HG03066 (cell line): Measurements from ENCODE around the gene PIK3AP1.
"Not testable (repeated sequence)": the region's sequence is repeated elsewhere in the genome, so short reads cannot be mapped to it uniquely, and the experiment has no call there.

Source experiments
- ATAC-seq: cut with Tn5 transposase; IDR thresholded peaks from one replicate; pipeline ENCODE4 v1.9.1; 2021; ENCODE audit warnings: low read depth; ENCODE audit not compliant: unreplicated experiment

Gene PIK3AP1

DNA sequence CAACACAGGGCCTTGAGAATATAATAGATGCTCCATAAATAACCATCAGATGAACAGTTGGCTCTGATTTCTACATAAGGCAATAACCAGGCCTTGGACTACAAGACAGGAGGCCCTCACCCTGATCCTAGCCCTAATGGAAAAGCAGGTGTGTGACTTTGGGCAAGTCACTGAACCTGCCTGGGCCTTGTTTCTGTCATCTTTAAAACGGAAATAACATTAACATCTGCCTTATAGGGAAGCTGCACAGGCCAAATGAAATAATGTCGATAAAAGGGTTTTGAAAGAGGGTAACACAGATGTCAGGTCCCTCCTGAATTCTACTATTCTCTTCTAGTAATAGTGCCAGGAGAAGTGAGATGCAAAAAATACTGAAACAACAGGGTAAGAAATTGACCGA, 20.7 kb downstream of the PIK3AP1 start:
- ATAC-seq, result no peak

DNA sequence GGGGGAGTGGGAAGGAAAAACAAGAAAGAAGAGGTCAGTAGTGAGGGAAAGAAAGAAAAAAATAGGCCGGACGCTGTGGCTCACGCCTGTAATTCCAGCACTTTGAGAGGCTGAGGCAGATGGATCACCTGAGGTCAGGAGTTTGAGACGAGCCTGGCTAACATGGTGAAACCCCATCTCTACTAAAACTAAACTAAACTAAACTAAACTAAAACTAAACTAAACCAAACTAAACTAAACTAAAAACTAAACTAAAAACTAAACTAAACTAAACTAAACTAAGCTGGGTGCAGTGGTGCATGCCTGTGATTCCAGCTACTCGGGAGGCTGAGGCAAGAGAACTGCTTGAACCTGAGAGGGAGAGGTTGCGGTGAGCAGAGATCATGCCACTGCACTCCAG, 22.0 kb downstream of the PIK3AP1 start:
- ATAC-seq, result not testable (repeated sequence)

DNA sequence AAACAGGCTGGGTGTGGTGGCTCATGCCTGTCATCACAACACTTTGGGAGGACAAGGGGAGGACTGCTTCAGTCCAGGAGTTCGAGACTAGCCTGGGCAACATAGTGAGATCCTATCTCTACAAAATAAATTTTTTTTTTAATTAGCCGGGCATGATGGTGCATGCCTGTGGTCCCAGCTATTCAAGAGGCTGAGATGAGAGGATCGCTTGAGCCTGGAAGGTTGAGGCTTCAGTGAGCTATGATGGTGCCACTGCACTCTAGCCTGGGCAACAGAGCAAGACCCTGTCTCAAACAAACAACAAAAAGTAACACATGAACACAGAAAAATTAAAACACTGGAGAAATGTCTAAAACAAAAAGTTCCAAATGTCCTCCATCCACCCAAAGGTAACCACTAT, 22.9 kb downstream of the PIK3AP1 start:
- ATAC-seq, result no peak

DNA sequence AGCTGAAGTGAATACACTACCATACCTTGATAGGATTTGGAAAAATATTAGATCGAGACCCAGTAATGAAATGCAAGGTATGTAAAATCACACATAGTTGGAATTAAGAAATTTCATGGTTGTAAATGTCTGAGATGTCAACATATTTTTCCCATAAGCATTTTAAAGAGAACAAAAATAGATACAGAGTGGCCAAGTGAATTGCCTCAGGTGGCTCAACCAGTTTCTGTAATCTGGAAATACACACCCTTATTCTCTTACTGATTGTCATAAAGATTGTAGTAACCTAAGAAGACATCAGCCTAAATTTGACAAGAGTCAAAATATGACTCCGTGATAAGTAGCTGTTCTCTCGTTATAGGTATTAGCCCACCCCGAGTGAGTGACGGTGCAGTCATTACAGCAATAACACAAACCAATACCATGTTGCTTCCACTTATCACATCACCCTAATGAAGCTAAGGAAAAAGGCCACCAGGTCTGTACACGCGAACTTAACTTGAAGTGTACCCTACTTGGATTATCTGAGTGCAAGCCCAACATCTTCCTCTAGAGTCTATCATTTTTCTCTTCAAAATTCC, 23.4 kb downstream of the PIK3AP1 start:
- ATAC-seq, result no peak

DNA sequence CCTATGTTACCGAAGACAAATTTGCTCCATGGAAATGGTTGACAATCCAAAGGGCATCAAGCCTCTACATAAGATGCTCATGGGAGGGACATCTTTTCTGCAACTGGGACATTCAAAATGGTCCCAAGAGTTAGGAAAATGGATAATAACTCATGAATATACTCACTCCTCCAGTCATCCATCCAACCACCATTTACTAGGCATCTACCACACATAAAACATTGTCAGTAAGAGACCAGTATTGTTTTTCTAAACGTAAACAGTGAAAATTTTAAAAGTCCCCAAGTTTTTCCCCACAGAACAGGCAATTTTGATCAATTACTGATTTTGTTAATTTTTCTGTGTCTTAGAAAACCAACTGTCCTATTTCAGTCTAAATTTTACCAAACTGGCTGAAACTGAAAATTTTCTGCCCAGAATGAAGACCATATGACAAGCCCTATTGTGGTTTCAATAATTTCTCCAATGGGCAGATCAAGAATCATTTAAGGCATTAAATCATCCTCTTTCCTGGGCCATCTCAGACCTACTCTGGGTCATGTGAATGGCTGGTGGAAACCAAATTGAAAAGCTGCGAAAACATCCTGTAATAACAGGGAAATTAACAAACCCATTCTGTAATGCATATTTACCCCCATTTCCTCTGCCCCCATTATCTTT, 24.2 kb downstream of the PIK3AP1 start:
- ATAC-seq, result no peak

DNA sequence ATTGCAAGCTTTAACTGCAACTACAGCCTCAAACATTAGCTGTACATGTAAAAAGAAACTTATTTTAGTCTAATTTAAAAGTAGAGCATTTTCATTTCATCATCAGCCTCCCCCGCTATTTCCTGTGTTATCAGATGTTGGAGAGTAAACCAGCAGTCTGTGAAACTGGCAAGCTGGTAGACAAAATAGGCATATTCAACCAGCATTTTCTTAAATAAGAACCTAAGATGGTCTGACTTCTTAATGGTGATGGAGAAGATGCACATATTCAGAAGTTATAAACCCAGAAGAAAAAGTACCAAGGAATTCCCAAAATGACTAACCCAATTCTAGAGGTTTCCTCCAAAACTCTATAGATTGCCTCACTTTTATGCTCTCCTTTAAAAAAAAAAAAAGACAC, 24.9 kb downstream of the PIK3AP1 start:
- ATAC-seq, result no peak

DNA sequence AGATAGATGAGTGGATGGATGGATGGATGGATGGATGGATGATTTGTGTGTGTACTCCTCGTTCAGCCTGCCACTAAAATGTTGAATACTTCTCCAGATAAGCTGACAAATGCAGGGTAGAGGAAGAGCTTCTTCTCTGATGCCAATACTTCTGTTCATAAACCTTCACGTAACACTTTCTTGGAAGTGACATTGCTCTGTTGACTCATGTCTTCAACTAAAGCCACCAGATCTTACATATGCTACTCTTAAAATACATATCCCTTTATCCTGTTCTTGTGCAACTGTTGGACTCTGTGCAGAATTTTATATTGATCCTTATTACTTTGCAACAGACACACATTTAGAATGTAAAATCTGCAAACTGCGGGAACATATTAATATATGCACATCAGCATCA, 26.9 kb downstream of the PIK3AP1 start:
- ATAC-seq, result no peak

DNA sequence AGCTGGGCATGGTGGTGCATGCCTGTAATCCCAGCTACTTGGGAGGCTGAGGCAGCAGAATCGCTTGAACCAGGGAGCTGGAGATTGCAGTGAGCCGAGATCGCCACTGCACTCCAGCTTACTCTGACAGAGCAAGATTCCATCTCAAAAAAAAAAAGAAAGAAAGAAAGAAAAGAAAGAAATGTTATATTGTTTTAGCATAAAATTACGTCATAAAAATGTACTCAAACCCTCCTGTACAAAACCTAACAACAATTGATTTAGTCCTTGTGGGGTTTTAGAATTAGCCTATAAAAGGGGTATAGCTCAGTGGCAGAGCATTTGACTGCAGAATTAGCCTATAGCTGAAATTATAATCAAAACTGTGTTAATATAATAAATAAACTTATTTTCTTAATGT, 27.9 kb downstream of the PIK3AP1 start:
- no peak for ATAC-seq

DNA sequence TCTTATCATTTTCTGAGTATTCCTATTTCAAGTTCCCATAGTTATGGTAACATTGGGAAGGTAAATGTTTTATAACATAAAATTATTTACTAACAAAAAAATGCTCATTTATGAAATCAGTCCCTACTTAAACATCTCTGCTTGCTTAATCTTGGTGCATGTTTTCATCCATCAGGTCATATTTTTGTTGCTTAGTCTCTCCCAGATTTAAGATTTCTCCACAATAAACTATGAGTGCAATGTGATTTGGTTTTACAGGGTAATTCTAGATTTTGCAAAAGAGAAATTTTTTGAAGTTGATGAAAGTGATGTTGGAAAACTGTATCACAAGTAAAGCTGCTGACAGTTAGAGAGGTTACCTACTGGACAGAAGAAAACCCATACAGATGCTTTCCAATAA, 28.6 kb downstream of the PIK3AP1 start:
- ATAC-seq, result no peak

DNA sequence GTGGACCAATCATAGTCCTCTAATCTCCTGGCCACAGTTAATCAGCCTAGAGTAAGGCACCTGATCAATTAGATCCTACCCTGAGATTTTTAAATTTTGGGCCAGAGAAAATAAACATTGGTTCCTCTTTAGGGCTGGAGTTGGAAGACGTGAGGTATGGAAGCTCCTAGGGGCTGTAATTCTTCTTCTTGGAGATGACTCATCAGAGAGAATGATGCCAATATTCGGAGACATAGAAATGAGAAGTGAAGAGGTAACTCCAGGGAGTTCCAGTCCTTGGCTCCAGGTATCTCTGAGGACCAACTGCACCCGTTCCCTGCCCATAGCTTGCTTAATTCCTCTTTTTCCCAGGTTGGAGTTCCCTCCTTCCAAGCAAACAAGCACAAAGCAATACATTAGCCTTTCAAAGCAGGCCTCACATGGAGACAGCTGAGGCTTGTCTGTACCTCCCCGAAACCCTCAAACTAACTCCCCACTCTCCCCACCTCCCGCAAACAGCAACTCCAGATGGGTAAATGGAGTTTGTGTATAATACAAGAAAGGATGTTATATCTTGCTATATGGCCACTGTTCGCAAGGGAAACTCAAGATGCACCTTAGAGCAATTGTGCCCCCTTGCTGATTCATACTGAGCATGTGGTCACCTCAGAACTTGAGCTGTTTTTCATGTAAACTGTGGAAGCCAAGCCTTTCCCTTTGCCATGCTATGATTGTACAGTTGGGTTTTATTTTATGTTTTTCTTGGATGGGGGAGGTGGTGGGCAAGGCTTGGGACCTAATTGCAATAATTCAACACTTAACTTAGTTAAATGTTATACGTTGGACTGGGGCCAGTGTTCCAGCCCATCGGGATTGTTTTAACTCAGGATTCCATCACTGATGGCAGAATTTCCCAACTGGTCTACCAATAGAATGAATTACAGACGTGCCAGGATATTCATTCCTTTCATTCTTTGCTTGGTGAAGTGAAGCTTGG, 29.3 kb downstream of the PIK3AP1 start:
- ATAC-seq, result no peak

DNA sequence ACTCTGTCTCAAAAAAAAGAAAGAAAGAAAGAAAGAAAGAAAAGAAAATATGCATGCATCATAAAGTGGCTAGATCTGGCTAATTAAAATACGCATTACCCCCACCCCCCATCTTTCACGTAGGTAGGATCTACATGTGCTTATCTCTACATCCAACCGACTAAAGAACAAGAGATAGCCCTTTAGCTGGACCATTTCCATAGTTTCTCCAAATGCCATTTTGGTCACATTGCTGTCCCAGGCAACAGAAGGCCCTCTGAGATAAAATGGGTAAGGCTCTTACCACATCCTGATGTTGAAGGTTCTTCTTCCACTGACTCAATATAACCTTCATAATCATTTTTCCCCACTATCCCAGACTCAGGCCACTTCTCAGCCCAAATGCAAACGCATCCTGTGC, 31.5 kb downstream of the PIK3AP1 start:
- no peak for ATAC-seq

DNA sequence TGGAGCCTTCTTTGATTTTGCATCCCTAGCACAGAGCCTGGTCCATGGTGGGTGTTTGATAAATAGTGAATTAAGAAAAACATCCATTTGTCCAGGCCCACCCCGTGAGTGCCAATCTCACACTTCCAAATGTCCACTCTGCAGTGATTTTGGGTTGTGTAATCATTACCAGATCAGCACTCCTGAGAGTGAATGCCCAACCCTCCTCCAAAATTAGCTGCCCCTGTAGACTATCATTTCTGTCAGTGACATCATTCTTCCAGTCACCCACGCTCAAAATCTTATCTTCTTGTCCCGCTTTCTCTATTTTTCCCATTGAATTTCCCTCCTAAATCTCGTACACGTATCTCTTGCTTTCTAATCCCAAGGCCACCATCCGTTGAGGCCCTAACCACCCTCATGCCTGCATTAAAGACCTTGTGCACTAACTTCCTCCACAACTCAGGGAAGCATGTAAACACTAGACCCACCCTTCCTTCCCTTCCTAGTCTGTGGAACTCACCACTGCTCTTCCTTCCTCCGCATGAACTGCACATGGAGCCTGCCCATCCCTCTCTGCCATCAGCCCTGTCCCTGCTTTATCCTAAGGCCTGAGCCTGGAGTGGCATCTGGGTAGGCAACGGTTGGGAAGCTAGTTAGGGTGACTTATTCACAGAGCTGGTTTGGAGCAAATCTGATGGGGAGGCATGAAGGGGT, 32.8 kb downstream of the PIK3AP1 start:
- no peak for ATAC-seq

DNA sequence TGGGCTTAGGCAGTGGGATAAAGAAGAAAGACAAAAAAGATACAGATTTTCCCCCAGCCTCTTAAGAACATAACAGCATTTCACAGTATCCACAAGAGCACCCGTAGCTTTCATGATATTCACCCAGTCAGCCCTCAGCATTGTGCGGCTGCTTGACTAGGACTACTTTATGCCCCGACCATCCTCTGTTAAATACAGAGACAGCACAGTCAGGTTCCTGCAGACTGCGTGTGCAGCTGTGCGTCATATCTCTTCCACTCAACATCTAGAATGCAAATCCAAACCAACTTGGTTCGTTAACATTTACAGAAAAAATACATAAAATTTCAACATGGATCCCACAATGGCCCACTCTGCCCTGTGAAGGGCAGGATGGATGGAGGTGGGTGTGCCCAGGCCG, 33.8 kb downstream of the PIK3AP1 start:
- ATAC-seq, result no peak

DNA sequence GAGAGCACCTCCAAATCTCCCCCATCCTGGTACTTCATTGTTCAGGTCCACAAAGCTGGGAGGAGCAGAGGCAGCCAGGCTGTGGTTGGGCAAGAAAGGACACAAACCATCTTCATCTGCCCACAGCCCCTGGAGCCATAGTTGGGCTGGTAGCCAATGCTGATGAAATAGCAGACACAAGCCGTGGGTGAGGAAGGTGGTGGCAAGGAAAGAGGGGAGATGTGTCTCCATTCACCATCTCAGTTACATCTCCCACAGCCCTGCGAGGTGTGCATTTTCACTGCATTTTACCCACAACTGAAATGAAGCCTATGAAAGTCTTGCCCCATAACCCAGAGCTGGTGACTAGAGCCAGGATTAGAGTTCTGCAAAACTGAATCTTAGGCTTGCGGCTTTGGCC, 35.0 kb downstream of the PIK3AP1 start:
- no peak for ATAC-seq

DNA sequence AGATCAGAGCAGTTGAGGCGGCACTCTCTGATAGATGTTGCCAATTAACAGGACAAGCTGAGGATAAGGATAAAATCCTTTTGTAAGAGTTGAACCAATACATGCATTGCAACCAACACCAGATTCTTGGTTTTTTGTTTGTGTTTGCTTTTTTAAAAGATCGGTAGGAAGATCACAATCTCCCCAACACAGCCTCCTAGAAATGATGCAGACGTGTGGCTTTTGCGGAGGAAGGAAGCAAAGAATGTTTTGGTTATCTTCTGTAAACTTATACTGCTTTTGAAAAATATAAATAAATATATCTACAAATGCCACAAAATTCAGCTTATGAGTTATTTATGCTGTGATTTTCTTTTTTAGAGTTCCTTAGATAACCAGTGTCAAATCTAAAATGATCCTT, 35.5 kb downstream of the PIK3AP1 start:
- ATAC-seq, result no peak

DNA sequence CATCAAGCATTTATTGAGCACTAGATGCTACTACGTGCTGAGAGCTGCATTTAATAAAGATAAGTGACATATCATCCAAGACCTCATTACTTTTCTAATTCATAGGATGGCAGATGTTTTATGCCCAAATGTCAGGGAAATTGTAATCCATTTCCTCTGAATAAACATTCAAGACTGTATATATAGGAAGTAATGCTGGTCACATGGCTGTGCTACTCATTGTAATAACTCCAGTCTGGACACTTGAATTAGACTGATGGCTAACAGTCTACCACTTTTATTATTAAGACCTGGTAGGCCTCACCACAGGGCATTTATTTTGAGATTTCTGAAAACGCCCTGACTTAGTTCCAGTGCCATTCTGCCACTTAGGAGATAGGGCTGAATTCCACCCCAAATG, 36.6 kb downstream of the PIK3AP1 start:
- no peak for ATAC-seq

DNA sequence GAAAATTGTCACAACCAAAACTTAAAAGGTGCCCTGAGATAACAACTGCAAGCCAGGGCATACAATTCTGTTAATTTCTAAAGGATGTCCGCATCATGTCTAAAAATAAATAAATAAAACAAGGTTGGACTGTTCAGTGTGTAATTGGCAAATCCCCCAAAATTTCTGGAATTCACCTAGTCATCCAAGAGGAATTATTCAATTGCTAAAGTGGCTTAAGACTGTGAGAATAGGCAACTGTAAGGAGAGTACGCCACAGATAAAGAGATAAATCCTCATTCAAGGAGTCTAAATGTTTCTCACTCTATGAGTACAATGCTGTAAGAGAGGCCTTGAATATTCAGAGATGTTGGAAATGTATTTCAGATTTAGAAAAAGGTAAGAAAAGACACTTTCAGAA, 37.2 kb downstream of the PIK3AP1 start:
- ATAC-seq, result no peak

DNA sequence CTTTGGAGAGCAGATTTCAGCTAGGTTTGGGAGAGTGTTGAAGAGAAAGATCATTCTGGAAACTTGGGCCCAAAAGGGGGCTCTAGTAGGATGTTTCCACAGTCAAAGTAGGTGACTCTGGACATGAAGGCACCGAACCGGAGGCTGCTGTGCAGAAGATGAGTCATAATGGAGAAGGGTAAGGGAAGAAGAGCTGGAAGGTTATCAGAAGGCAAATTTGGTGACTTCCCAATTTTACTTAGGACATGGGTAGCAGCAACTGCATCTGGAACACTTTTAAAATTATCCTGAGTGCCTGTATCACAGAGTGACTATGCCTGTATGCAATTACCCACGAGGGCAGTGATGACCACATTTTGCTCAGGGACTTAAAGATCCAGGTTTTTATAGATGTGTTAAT, 38.8 kb downstream of the PIK3AP1 start:
- ATAC-seq, result no peak

DNA sequence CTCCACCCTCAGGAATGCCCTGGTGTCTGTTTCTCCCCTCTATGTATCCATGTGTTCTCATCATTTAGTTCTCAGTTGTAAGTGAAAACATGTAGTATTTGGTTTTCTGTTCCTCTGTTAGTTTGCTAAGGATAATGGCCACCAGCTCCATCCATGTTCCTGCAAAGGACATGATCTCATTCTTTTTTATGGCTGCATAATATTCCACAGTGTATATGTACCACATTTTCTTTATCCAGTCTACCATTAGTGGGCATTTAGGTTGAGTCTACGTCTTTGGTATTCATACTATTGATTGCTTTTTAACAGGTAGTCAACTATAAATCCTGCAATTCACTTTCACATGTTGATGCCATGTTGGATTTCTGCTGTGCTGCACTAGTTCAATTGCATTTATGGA, 39.9 kb downstream of the PIK3AP1 start:
- not testable (repeated sequence) for ATAC-seq

DNA sequence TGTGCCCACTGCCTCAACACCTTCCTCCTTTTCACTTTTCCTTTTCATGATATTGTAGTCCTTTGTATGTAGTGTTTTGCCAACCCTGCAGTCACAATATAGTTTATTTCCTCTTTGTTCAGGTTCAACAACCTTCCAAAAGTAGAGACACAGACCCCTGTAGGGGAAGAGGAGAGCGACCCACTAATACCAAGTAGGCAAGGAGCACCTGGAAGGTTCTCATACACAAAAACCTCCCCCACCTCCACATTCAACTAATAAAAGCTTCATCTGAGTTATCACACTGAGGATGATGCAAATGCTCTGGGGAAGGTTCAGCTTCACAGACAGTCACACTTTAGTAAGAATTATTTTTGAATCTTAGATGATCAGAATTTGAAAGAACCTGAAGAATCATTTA, 41.6 kb downstream of the PIK3AP1 start:
- ATAC-seq, result no peak
